ENCODE measurements around the gene C1R.

Gene C1R

DNA sequence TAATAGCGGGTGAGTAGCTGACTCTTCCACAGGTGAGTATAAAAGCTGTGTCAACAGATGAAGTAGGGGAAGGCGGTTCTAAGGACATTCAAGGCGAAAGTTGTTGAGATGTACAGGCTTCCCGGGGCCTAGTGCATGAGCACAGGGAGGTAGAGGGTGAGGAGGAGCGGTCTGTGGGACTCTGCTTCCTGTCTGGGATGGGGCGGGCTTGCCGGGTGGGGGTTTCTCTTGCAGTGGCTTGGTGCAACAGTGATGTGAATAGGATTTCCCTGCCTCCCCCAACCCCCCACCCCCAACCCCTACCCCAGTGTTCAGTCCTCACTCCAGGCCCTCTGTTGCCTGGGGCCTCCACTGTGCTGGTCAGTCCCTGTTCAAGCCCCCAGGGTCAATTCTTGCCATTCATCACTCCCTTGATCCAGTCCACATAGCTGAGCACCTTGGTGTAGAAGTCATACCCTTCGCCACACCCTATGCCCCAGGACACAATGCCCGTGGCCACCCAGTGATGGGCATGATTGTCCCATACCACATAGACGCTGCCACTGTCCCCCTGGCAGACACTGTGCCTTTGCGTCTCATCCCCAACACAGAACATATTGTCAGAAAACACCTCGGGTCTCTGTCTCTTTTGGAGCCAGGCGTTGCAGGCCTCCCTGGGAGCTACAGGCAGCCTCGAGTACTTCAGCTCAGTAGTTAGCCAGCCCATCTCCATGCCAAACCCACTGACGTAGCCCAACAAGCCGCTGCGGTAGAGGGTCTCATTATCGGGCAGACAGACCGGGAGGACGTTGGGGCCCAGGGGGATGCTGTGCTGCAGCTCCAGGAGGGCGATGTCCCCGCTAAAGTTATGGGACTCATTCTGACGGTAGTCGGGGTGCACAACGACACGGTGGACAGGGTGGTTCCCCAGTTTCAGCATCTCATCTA is 4.0 kb upstream of the C1R start:
- DNase-seq, result no peak

DNA sequence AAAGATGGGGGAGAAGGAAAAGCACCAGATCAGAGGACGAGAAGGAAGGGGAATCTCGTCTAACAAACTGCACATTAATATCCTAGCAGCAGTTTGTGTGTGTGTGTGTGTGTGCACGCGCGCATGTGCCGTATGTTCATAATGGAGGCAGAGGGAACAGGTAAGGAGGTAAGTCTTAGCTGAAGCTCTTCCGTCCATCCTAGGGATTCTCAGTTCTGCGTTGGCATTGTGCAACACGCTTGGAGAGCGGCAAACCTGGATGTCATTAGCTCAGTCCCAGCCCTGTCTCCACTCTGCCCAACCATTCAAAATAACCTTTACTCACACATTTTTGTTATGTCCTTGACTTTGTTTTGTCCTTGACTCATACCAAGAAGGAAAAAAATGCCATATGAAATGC is 1.6 kb upstream of the C1R start:
- DNase-seq, result no peak

DNA sequence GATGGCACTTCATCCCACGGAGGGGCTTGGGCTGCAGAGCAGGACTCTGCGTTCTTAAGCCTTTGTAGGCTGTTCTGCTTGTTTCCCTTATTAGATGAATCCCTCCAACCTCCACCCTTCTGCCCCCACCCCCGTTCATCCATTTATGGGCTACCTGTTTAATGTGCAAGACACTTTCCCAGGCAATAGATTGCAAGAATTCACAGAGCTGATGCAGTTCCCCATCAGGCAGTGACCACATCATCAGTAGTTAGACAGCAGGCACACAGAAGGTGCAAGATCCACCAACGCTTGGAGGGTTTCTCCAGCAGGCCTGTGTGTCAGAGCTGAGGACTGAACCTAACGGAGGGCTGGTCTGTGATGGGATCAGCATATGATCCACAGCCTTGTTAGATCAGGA is 1.2 kb upstream of the C1R start:
- no peak for DNase-seq

DNA sequence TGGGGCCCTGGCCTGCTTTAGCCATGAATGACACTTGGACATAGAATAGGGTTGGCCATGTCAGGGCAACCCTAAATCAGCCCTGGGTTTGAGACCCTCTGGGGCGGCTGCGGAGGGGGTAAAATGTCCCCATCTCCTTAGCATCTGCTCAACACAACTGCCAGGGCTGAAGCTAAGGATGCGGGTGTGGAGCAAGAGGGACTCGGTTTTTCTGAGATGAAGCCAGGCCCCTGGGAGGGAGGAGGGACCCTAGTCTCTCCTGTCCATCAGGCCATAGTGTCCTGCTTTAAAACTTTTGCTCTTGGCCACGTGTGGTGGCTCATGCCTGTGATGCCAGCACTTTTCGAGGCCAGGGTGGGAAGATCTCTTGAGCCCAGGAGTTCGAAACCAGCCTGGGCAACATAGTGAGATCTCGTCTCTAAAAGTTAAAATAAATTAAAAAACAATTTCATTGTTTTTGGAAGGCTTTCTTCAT is 778 bp upstream of the C1R start:
- no peak for DNase-seq

DNA sequence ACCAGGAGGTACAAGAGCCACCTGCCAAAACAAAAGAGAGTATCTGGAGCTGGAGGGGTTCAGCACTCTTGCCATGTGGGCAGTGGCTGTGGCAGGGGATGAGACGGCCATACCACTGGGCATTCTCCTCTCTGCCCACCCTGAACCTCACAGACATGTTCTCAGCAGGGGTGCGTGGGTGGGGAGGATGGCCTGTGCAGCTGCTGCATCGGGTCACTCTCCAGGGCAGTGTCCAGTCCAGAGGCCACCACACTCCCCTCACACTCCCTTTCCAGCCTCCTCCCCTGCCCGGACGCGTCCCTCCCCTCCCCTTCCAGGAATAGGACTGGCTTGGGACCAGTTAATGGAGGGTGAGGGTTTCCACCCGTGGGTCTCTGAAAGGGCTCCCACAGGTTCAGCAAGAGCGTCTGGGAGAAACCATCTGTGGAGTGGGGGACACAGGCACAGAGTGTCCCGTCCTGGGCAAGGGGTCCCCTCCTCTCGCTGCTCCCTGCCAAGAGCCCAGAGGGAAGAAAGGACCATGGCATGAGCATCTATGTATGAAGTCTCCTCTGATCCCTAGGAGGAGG is 501 bp downstream of the C1R start:
- no peak for DNase-seq

DNA sequence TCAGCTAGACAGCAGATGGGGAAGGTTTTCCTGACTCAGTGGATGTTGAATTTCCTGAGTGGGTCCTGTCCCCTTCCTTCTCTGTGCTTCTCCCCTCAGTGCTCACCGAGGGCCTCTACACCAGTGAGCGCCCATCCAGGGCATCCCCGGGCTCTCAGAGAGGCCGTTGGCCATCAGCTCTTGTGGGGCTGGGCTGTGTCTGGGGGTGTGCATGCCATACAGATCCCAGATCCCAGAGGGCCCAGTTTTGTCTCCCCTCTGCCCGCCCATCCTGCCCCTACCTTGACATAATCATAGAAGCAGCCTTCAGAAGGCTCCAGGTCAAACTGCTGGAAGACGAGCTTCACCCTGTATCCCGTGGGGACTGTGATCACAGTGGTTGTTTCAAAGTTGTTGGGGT is 1.1 kb downstream of the C1R start:
- no peak for DNase-seq

DNA sequence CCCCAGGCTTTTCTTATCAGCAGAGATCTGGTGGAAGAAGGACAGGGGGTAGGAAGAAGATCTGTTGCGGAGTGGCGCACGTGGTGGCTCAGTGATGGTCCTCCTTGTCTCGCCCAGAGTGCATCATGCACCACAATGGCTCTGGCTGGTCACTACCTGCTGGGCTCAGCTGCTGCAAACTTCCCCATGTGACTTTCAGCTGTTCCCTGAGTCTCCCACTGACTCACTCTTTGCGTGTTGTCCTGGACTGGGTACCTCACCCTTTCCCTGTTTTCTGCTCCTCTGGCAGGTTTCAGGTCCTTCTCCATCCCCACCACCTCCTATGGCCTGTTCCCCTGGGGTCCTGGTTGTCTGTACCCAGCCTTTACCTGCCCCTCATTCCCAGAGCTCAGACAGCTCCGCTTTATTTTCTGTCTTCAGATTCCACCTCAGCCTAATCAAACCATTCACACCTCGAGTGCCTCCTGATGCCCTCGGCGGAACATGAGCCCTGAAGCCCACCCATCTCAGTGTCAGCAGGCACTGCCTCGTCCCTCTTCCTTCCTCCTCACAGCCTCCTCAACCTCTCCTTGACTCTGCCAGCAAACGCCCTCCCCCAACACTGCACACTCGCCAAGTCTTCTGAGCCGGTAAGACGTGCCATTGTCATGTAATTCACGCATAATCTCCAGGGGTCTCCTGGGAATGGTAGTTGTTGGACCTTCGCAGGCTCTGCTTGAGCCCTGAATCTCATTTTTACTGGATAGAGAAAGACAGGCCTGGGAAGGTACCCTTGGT is 1.8 kb downstream of the C1R start:
- no peak for DNase-seq

DNA sequence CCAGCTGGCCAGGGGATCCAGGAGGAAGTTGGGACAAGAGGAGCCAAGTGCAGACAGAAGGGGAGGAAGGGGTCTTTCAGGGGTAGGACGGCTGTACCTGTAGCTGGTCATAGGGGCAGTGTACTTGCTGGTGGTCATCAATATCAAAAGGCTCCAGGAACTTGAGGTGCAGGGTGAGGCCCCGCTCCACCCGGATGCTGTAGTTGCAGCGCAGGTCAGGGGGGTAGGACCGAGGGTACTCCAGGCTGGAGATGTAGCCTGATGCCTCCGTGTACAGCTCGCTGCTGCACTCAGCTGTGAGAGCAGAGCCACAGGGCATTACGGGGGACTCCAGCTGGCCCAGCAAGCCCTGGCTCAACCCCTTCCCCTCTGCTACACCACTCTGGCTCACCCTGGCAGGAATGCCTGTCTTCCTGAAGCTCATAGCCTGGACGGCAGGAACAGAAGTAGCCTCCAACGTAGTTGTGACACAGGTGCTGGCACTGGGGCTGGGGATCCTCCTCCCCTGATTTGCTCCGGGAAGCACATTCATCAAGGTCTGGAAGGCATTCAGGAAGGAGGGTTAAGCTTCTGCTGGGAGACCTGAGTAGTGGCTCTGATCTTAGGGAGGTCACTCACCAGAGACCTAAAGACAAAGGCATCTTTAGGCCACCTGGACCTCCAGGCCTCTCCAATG is 2.9 kb downstream of the C1R start:
- no peak for DNase-seq

DNA sequence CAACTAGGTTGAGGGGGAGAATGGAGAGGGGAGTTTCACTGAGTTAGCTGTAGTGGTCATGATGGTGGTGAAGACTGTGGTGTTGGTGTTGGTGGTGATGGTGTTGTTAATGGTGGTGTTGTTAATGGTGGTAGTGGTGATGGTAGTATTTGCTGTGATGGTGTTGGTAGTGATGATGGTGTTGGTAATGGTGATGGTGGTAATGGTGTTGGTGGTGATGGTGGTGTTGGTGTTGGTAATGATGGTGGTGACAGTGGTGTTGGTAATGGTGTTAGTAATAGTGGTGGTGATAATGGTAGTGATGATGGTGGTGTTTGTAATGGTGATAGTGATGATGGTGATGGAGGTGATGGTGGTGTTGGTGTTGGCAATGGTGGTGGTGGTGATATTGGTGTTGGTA is 9.1 kb downstream of the C1R start:
- DNase-seq, result no peak

DNA sequence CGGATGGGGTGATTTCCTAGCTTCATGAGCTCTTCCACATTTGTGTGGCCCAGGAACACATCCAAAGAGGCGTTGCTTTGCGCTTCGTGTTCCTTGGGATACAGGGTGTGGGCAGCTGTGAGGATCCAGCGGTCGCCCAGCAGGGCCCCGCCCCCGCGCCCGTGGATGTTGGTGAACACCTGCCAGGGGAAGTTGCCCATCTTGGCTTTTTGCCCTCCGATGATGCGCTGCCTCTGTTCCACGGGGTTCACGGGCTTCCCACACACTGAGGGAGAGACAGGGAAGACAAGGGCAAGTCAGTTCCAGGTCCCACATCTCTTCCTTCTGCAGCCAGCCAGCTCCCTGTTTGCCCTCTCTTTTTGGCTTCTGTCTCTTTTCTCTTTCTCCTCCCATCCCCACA is 11.2 kb downstream of the C1R start:
- no peak for DNase-seq

DNA sequence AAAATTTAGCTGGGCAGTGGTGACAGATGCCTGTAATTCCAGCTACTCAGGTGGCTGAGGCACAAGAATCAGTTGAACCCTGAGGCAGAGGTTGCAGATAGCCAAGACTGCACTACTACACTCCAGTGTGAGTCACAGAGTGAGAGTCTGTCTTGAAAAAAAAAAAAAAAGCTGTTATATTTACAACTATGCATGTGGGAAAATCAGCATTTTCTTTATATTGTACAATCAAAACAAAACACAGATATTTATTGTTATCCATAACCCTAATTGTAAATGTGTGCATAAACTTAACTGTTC is 12.5 kb downstream of the C1R start:
- no peak for DNase-seq

DNA sequence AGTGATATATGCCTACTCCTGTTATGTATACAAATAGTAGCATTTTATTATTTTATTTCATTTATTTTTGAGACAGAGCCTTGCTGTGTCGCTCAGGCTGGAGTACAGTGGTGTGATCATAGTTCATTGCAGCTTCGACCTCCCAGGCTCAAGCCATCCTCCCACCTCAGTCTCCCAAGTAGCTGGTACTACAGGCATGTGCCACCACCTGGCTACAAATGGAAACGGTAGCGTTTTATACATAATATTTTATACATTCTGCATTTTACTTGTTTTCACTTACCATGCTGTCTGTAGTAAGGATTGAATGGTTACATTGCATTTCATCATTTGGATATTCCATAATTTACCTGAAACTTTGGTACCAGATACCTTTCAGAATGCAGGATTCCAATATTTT is 14.1 kb downstream of the C1R start:
- no peak for DNase-seq

DNA sequence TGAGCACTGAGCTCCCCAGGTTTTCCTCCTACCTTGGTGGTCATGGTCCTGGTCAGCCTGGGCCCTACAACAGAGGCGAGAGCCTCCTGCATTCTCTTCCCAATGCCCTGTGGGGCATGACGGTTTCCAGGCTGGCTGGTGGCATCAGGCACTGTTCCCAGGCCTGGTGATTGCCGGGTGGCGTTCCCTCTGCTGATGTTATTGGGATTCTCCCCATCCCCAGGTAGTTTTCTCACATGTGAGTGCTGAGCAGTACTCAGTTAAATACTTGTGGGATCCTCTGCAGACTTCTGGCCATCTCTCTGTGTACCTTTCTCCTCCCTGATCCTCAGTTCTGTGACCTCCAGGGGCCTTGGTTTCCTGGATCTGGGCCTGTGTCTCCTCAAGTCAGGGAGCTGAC is 15.8 kb downstream of the C1R start:
- no peak for DNase-seq

DNA sequence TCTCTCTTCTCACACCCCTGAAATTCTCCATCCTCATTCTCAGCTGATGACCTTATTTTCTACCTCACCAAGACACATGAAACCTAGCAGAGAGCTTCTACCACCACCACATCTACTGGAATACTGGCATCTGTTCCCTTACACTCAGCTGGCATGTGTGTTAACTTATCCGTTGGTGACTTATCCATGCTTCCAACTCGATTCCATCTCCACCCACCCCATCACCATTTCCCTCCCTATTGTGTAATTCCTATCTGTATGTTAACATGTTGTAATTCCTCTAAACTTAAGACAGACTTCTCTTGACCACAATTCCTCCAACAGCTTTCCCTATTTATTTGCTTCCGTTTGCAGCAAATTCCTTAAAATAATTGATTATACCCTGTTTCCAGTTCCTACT is 16.3 kb downstream of the C1R start:
- DNase-seq, result no peak

DNA sequence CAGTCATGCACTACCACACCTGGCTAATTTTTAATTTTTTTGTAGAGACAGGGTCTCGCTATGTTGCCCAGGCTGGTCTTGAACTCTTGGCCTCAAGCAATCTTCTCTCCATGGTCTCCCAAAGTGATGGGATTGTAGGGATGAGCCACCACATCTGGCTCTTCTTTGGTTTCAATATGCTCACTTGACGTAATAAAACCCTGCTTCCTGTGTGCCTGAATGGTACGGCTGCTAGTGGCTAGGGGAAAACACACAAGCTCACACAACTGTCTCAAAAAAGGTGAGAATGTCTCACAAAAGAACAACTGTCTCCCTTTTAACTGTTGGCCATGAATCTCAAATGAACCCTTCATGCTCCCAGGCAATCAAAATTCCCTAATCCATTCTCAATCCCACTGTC is 16.7 kb downstream of the C1R start:
- DNase-seq, result no peak

DNA sequence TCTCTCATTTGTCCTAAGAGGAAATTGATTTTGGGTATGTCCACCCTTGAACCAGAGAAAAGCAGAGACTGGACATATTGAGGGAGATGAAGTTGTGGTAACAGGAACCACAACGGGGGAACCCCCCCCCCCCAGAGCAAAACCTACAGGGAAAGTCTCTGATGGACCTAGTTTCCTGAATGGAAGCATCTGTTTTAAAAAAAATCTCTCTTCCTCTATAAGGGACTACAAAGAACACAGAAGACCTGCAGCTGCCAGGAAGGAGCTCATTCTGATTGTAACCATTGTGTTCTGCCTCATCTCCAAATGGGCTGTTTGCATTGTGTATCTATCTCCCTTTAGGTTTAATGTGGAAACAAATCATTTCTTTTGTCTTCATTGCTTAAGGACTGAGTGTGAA is 18.3 kb downstream of the C1R start:
- no peak for DNase-seq

DNA sequence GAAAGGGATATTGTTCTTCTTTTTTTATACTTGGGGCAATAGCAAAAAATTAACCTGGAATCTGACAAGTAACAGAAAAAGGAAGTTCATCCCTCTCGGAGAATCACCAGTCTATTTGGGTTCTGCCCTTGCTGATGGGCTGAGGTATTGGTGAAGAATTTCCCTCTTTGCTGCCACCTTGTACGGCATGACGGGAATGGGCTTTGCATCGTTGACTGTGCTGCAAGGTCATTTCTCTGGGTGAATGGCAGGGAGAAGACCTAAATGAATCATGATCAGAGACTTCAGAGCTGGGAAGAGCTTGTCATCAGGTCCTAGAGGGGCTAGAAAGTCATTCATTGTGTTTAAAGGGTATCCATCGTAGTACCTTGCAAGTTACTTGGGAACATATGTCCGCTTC is 19.7 kb downstream of the C1R start:
- DNase-seq, result no peak

DNA sequence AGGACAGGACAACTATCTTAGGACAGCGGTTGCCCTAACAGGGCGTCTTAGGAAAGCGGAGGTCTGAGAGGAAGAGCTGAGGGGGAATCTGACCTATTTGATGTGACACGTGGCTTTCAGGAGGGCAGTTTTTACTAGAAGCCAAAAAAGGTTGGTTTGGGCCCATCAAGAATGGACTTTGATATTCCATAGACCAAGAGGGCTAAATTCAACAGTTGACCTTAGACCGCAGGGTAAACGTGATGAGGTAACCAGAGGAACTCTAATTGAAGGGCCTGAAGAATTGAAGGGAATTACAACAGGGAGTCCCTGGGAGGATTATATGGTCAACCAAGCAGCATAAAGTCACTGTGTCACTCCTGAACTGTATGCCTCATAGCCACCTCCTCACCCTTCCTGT is 20.2 kb downstream of the C1R start:
- DNase-seq, result no peak

DNA sequence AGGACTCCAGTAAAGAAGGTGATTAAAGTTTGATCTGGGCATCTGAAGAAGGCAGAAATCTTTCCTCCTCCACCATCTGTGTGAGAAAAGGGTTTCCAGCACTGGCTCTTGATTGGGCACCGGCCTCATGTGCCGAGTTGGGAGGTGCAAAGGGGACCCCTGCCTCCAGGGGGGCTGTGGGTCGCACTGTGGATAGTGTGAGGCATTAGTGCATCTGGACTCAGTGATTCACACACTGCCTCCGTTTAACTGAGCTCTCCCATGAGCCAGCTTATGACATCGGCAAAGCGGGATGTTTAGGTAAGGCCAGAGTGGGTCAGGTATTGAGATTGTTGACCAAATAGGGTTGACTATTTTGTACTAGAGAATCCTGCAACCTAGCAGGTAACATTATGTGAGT is 22.9 kb downstream of the C1R start:
- DNase-seq, result no peak

DNA sequence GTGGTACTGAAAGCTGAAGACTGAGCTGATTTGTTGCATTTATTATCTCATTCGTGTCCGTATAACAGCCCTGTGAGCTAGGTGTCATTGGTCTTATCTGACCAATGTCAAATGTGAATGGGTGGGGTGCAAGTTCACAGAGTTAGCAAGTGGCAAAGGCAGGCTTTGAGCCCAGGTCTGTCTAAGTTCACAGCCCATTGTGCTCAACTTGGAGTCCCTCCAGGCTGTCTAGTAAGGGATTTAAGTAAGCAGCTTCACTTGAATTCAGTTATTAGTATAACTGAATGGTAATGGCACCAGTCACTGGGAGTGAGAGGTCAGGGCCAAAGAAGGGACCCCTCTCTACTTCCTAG is 23.3 kb downstream of the C1R start:
- no peak for DNase-seq

DNA sequence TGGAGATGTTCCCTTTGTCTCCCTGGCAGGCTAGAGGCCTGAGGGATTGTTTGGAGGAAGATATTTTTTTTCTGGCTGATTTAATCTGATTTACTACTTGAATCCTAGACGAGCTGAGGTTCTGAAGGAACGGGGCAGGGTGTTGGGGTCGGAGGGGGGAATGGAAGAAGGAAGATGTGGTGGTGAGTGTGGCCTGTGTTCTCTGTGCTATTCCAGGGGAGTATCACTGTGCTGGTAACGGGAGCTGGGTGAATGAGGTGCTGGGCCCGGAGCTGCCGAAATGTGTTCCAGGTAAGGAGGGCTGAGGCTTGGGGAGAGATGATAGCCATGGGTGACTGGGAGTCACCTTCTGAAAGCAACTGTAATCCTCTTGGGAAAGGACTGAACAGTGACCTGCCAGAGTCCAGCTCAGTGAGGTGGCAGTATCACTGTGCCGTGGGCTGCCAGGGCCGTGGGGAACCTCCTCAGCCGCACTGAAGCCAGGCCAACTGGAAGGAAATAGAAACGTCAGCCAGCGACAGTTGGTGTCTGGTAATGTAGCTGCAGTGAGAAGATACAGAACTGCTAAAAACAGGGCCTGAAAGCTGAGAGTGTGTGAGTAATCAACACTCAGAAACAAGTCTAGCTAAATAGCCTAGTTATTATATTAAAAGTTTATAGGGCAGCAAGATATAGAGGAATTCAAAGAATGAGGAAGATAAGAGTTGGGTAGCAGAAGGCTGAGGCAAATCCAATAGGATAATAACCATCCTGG is 23.8 kb downstream of the C1R start:
- DNase-seq, result no peak

DNA sequence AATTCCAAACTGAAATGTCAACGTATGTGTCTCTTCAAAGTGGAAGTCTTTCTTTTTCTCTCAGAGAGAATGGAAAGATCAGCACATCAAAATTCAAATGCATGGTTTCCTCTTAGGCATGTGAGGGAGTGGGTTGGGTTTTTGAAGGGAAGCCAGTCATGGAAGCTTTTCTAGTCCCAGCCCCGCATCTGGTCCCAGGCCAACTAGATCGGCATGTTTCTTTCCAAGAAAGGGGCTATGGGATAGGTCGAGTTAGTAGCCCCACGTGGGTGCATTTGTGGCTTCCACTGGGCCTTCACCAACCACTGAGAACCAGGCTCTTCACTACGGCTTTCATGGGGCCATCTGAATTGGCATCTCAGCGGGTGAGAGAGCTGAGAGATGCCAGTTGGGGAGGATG is 25.1 kb downstream of the C1R start:
- DNase-seq, result no peak

DNA sequence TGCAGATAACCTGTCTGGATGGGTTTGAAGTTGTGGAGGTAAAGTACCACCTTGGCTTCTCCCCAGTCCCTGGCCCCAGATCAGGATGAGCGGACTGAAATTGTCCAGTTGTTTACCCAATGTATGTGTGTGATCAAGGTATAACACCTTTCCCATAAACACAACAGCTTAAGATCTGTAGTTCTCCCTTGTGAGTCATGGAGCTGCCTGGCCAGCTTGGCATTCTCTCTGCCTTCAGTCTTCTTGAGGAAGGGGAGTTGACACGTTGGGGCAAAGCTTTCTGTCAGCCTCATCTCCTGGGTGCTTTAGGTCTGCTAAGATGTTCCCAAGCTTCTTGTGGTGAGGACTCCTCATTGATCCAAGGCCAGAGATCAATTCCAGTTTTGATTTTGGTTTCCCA is 25.6 kb downstream of the C1R start:
- no peak for DNase-seq
